Measurements from ENCODE around the gene HTRA1.

The HTRA1 gene

DNA sequence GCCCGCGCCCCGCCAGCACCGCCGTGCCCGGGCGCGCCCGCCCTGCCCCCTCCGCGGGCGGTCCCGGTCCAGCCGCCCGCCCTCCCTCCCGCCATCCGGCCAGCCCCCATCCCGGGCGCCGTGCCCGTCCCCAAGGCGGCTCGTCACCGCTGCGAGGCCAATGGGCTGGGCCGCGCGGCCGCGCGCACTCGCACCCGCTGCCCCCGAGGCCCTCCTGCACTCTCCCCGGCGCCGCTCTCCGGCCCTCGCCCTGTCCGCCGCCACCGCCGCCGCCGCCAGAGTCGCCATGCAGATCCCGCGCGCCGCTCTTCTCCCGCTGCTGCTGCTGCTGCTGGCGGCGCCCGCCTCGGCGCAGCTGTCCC lies at the start of gene HTRA1:
Gene HTRA1 (plus strand): TSS at position 187 of the 362 bp plus-strand sequence. CDS start 100 bp downstream, at position 287.
- Histone ChIP-seq H2AFZ (ENCODE audit: low read length) (no peak within 1 kb of the TSS), H3K9ac (ENCODE audit: low read depth, low read length, poor library complexity, severe bottlenecking) (no peak within 1 kb of the TSS), H3K9me3 (ENCODE audit: insufficient read depth, low read depth, low read length) (no peaks in the 10 kb centered on the region; the same call in 1 of the 2 replicates), H3F3A (ENCODE audit: low read depth) (no peaks in the 10 kb centered on the region), H3K79me2 (ENCODE audit: insufficient read depth, low read length) (no peaks in the 10 kb centered on the region), H3K9me2 (replicated peaks; ENCODE audit: low read depth, low read length) (no peaks in the 10 kb centered on the region), H3K4me2 (ENCODE audit: low read depth, low read length, poor library complexity, severe bottlenecking) (no peak within 1 kb of the TSS), H3K27me3 (ENCODE audit: insufficient read depth, low read length, poor library complexity, severe bottlenecking) (no peaks in the 10 kb centered on the region), H3K4me1 (ENCODE audit: insufficient read depth, low read length, poor library complexity, severe bottlenecking) (no peaks in the 10 kb centered on the region), H3K4me3 (ENCODE audit: low read length, poor library complexity, severe bottlenecking) (no peak within 1 kb of the TSS), H4K20me1 (ENCODE audit: insufficient read depth, low read length, poor library complexity, severe bottlenecking) (no peaks in the 10 kb centered on the region), H3K36me3 (ENCODE audit: insufficient read depth, low read length) (no peaks in the 10 kb centered on the region)
- no peak for TF ChIP-seq EZH2phosphoT487 (IDR thresholded peaks at IDR 0.05; ENCODE audit: borderline replicate concordance)
- TF ChIP-seq, protein P1, sequence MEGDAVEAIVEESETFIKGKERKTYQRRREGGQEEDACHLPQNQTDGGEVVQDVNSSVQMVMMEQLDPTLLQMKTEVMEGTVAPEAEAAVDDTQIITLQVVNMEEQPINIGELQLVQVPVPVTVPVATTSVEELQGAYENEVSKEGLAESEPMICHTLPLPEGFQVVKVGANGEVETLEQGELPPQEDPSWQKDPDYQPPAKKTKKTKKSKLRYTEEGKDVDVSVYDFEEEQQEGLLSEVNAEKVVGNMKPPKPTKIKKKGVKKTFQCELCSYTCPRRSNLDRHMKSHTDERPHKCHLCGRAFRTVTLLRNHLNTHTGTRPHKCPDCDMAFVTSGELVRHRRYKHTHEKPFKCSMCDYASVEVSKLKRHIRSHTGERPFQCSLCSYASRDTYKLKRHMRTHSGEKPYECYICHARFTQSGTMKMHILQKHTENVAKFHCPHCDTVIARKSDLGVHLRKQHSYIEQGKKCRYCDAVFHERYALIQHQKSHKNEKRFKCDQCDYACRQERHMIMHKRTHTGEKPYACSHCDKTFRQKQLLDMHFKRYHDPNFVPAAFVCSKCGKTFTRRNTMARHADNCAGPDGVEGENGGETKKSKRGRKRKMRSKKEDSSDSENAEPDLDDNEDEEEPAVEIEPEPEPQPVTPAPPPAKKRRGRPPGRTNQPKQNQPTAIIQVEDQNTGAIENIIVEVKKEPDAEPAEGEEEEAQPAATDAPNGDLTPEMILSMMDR (conservative IDR thresholded peaks at IDR 0.05; ENCODE audit: low read length), result no peak

DNA sequence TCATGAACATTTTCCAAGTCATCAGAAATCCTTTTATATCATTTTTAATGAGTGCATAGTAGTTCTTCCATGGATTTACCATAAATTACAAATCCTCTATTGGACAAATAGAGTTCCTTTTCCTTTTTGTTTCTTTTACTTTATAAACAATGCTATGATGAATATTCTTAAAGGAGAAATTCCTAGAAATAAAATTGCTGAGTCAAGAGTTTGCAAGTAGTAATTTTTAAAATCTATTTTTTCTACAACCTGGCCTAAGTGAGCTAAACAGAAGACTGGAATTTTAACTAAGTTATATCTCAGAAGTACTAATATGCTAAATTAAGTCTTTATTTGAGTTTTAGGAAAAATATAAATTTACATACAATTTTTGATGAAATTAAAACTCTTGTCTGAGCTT lies 48.0 kb upstream of the HTRA1 start:
- Histone ChIP-seq H3K36me3 (ENCODE audit: insufficient read depth, low read length) (no peaks in the 10 kb centered on the region), H3K9me2 (replicated peaks; ENCODE audit: low read depth, low read length) (no peaks in the 10 kb centered on the region), H4K20me1 (ENCODE audit: insufficient read depth, low read length, poor library complexity, severe bottlenecking) (no peaks in the 10 kb centered on the region), H3K27me3 (ENCODE audit: insufficient read depth, low read length, poor library complexity, severe bottlenecking) (peaks cover 25% of the 10 kb centered on the region), H3F3A (ENCODE audit: low read depth) (no peaks in the 10 kb centered on the region), H3K79me2 (ENCODE audit: insufficient read depth, low read length) (no peaks in the 10 kb centered on the region), H3K4me3 (ENCODE audit: low read length, poor library complexity, severe bottlenecking) (no peak overlapping the region), H3K9me3 (ENCODE audit: insufficient read depth, low read depth, low read length) (no peaks in the 10 kb centered on the region), H3K9ac (ENCODE audit: low read depth, low read length, poor library complexity, severe bottlenecking) (no peak overlapping the region), H3K4me1 (ENCODE audit: insufficient read depth, low read length, poor library complexity, severe bottlenecking) (peaks cover 7% of the 10 kb centered on the region), H3K4me2 (ENCODE audit: low read depth, low read length, poor library complexity, severe bottlenecking) (no peak overlapping the region), H2AFZ (ENCODE audit: low read length) (no peak overlapping the region)
- TF ChIP-seq EZH2phosphoT487 (IDR thresholded peaks at IDR 0.05; ENCODE audit: borderline replicate concordance), result no peak

DNA sequence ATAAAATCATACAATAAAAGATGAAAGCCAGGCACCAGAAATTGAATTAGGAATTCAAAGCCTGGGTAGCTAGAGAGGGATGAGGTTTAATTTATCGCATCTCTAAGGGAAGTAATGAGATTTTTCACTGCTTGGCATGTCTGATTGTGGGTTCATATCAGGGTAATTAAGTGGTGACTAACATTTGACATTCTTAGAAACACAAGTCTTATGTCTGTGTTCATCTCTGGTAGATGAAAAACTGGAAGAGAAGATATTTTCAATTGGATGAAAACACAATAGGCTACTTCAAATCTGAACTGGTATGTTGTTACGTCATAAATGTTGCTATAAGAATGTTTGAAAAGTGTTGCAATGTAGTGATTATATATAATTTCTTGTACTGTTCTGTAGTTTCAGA lies 43.7 kb upstream of the HTRA1 start:
- H3K36me3 ChIP-seq (ENCODE audit: insufficient read depth, low read length), result no peaks in the 10 kb centered on the region
- H3K9me2 ChIP-seq (replicated peaks; ENCODE audit: low read depth, low read length), result no peaks in the 10 kb centered on the region
- no peak overlapping the region for H2AFZ ChIP-seq (ENCODE audit: low read length)
- no peaks in the 10 kb centered on the region for H3K79me2 ChIP-seq (ENCODE audit: insufficient read depth, low read length)
- no peaks in the 10 kb centered on the region for H4K20me1 ChIP-seq (ENCODE audit: insufficient read depth, low read length, poor library complexity, severe bottlenecking)
- H3K4me3 ChIP-seq (ENCODE audit: low read length, poor library complexity, severe bottlenecking), result no peak overlapping the region
- H3F3A ChIP-seq (ENCODE audit: low read depth), result no peaks in the 10 kb centered on the region
- H3K9me3 ChIP-seq (ENCODE audit: insufficient read depth, low read depth, low read length), result no peaks in the 10 kb centered on the region
- H3K27me3 ChIP-seq (ENCODE audit: insufficient read depth, low read length, poor library complexity, severe bottlenecking), result peaks cover 28% of the 10 kb centered on the region
- no peak overlapping the region for H3K4me2 ChIP-seq (ENCODE audit: low read depth, low read length, poor library complexity, severe bottlenecking)
- H3K4me1 ChIP-seq (ENCODE audit: insufficient read depth, low read length, poor library complexity, severe bottlenecking), result peaks cover 7% of the 10 kb centered on the region
- no peak for TF ChIP-seq EZH2phosphoT487 (IDR thresholded peaks at IDR 0.05; ENCODE audit: borderline replicate concordance)
- TF ChIP-seq, protein P1 (conservative IDR thresholded peaks at IDR 0.05; ENCODE audit: low read length), result no peak
- H3K9ac ChIP-seq (ENCODE audit: low read depth, low read length, poor library complexity, severe bottlenecking), result no peak overlapping the region

DNA sequence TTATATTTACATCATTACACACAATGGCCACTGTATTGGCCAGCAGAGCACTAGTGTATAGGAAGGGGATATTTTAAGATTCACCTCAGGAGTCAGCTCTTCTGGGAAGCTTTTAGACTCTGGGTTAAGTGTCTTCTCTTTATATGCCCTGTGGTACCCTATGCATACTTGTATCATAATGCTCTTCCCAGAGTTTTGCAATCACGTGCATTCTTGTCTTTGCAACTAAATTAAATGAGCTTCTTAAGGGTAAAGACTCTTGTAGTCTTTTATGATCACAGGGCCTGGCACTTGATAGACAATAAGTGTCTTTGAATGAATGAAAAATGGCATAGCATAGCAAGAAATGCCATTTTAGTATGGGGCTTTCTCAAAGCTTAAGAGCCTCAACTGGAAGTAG lies 42.3 kb upstream of the HTRA1 start:
- no peaks in the 10 kb centered on the region for H3K36me3 ChIP-seq (ENCODE audit: insufficient read depth, low read length)
- H3K79me2 ChIP-seq (ENCODE audit: insufficient read depth, low read length), result no peaks in the 10 kb centered on the region
- no peak for TF ChIP-seq EZH2phosphoT487 (IDR thresholded peaks at IDR 0.05; ENCODE audit: borderline replicate concordance)
- TF ChIP-seq, protein P1 (conservative IDR thresholded peaks at IDR 0.05; ENCODE audit: low read length), result no peak
- peaks cover 28% of the 10 kb centered on the region for H3K27me3 ChIP-seq (ENCODE audit: insufficient read depth, low read length, poor library complexity, severe bottlenecking)
- no peak overlapping the region for H2AFZ ChIP-seq (ENCODE audit: low read length)
- no peaks in the 10 kb centered on the region for H3K9me2 ChIP-seq (replicated peaks; ENCODE audit: low read depth, low read length)
- no peaks in the 10 kb centered on the region for H3K9me3 ChIP-seq (ENCODE audit: insufficient read depth, low read depth, low read length)
- no peaks in the 10 kb centered on the region for H4K20me1 ChIP-seq (ENCODE audit: insufficient read depth, low read length, poor library complexity, severe bottlenecking)
- H3F3A ChIP-seq (ENCODE audit: low read depth), result no peaks in the 10 kb centered on the region
- H3K9ac ChIP-seq (ENCODE audit: low read depth, low read length, poor library complexity, severe bottlenecking), result no peak overlapping the region
- H3K4me2 ChIP-seq (ENCODE audit: low read depth, low read length, poor library complexity, severe bottlenecking), result no peak overlapping the region
- peaks cover 7% of the 10 kb centered on the region for H3K4me1 ChIP-seq (ENCODE audit: insufficient read depth, low read length, poor library complexity, severe bottlenecking)
- no peak overlapping the region for H3K4me3 ChIP-seq (ENCODE audit: low read length, poor library complexity, severe bottlenecking)

Data from Loucy (cell line).